Measurements from ENCODE around the gene DAP3.

DNA sequence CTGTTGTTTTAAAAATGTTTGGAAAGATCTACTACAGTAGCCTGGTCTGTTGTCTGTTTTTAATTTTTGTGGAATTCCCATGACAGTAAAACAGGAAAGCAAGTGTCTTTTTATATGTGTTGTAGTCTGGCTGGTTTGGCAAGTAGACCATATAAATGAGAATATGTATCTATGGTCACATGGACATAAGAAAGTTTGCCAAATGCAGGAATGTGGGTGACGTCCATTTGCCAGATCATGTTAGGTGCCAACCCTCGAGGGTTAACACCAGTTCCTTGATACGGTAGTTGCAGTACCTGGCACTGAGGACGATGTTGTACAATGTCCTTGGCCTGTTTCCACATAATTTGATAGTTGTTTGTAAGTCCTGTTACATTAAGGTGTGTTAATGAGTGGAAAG is 6.2 kb downstream of the DAP3 start:
- no peak for TF ChIP-seq POLR2A (IDR thresholded peaks at IDR 0.05)
- TF ChIP-seq POLR2AphosphoS5 (IDR thresholded peaks at IDR 0.05): peak in 1 of 3 donors; percentile 32
- TF ChIP-seq, protein P1, sequence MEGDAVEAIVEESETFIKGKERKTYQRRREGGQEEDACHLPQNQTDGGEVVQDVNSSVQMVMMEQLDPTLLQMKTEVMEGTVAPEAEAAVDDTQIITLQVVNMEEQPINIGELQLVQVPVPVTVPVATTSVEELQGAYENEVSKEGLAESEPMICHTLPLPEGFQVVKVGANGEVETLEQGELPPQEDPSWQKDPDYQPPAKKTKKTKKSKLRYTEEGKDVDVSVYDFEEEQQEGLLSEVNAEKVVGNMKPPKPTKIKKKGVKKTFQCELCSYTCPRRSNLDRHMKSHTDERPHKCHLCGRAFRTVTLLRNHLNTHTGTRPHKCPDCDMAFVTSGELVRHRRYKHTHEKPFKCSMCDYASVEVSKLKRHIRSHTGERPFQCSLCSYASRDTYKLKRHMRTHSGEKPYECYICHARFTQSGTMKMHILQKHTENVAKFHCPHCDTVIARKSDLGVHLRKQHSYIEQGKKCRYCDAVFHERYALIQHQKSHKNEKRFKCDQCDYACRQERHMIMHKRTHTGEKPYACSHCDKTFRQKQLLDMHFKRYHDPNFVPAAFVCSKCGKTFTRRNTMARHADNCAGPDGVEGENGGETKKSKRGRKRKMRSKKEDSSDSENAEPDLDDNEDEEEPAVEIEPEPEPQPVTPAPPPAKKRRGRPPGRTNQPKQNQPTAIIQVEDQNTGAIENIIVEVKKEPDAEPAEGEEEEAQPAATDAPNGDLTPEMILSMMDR (IDR thresholded peaks at IDR 0.05): no peak

Data from stomach (tissue), 4 donors.